K562 (cell line): ENCODE results near the gene TEX35.

Source experiments
- CHD4 ChIP-seq: fragments of 200-600 bp; sonication (generic); IDR thresholded peaks from 3 replicates; pipeline ENCODE4 v1.6.1; 2012; ENCODE audit warnings: low read depth, mild to moderate bottlenecking, mixed read lengths, low read length, inconsistent platforms; ENCODE audit not compliant: insufficient read depth, insufficient replicate concordance, poor library complexity, severe bottlenecking
- FOSL1 ChIP-seq: fragments of 200-800 bp; sonication (Bioruptor generic); conservative IDR thresholded peaks from 2 replicates; pipeline ENCODE4 v1.6.1; 2016; ENCODE audit warnings: missing genetic modification characterization, missing compliant biosample characterization
- HIVEP1 ChIP-seq: fragments of 250-450 bp; sonication (Bioruptor Pico); IDR thresholded peaks from 2 replicates; pipeline ENCODE4 v1.4.0; 2020; ENCODE audit warnings: mild to moderate bottlenecking
- HNRNPK ChIP-seq: fragments of 200-400 bp; formaldehyde crosslinking; IDR thresholded peaks from one replicate; pipeline ENCODE4 v1.6.1; 2018; ENCODE audit warnings: mild to moderate bottlenecking, low read depth, low read length; ENCODE audit not compliant: poor library complexity, severe bottlenecking
- JUND ChIP-seq, 2 experiments: IDR thresholded peaks; 2 replicates in 1 of 2; 3 replicates in 1 of 2; pipeline ENCODE4 v1.6.1; 2011; ENCODE audit warnings: borderline replicate concordance in 2 of 2, low read depth in 2 of 2, low read length in 2 of 2, improper control_type of control experiment in 1 of 2, missing biosample characterization in 1 of 2, missing genetic modification characterization in 1 of 2, missing genetic modification reagents in 1 of 2
- MED1 ChIP-seq: sonication (generic); formaldehyde crosslinking; IDR thresholded peaks from 2 replicates; pipeline ENCODE4 v1.8.1; 2023; ENCODE audit warnings: missing genetic modification reagents, borderline replicate concordance
- NEUROD1 ChIP-seq: fragments of 150-350 bp; IDR thresholded peaks from 2 replicates; pipeline ENCODE4 v1.6.1; 2014; ENCODE audit warnings: borderline replicate concordance, low read length, low read depth; ENCODE audit not compliant: partially characterized antibody
- POLR2A ChIP-seq: fragments of 450-650 bp; conservative IDR thresholded peaks from 2 replicates; pipeline ENCODE4 v1.6.1; 2016
- RNF2 ChIP-seq: sonication (generic); IDR thresholded peaks from 2 replicates; pipeline ENCODE4 v1.6.1; 2016
- SP1 ChIP-seq: sonication (generic); formaldehyde crosslinking; IDR thresholded peaks from 2 replicates; pipeline ENCODE4 v1.8.1; 2022; ENCODE audit warnings: mild to moderate bottlenecking, missing genetic modification reagents
- STAG1 ChIP-seq: sonication (generic); formaldehyde crosslinking; IDR thresholded peaks from 2 replicates; pipeline ENCODE4 v1.5.0; 2020; ENCODE audit warnings: missing genetic modification reagents, borderline replicate concordance
- ZNF280B ChIP-seq: fragments of 250-450 bp; sonication (Bioruptor Pico); IDR thresholded peaks from 2 replicates; pipeline ENCODE4 v1.5.1; 2021; ENCODE audit warnings: mild to moderate bottlenecking
- ZNF431 ChIP-seq: sonication (generic); formaldehyde crosslinking; IDR thresholded peaks from 2 replicates; pipeline ENCODE4 v1.8.0; 2022; ENCODE audit warnings: mild to moderate bottlenecking, missing genetic modification reagents
- ZNF444 ChIP-seq: fragments of 250-450 bp; sonication (Bioruptor Pico); IDR thresholded peaks from 2 replicates; pipeline ENCODE4 v1.4.0; 2020; ENCODE audit warnings: mild to moderate bottlenecking, moderate library complexity

GRCh38 chr1:178530502-178530901 lies 17.6 kb downstream of the TEX35 start:
- TF ChIP-seq SP1 (CRISPR knock-in tag), result no peak
- TF ChIP-seq HIVEP1 (CRISPR knock-in tag), result no peak
- no peak for TF ChIP-seq JUND (IDR thresholded peaks at IDR 0.05; ENCODE audit: borderline replicate concordance, low read depth, low read length)
- no peak for TF ChIP-seq JUND (tag; IDR thresholded peaks at IDR 0.05; ENCODE audit: borderline replicate concordance, low read depth, low read length)
- no peak for TF ChIP-seq MED1
- no peak for TF ChIP-seq RNF2
- no peak for TF ChIP-seq FOSL1 (tag)
- no peak for TF ChIP-seq STAG1 (CRISPR knock-in tag)
- TF ChIP-seq HNRNPK, result no peak
- TF ChIP-seq CHD4, result no peak
- TF ChIP-seq ZNF280B, result no peak
- no peak for TF ChIP-seq POLR2A
- TF ChIP-seq ZNF431 (CRISPR knock-in tag), result no peak
- TF ChIP-seq NEUROD1, result no peak
- no peak for TF ChIP-seq ZNF444
